HTERT RPE-1 (cell line): Measurements from ENCODE around the gene PHRF1.

Experiments
- in situ Hi-C: fragments of 300-500 bp; cut with MboI; formaldehyde crosslinking; loops from 4 replicates; pipeline ENCODE4 v1.14.3; 2020; ENCODE audit warnings: low sequenced_read_pairs

PHRF1 gene

GRCh38 chr11:557328-558132 is 18.7 kb upstream of the PHRF1 start:
- in situ Hi-C loops = no loop called here

- in situ Hi-C loops = no loop called here
Measured at GRCh38 chr11:558503-558902, 17.8 kb upstream of the PHRF1 start.

GRCh38 chr11:559020-559620 is 17.1 kb upstream of the PHRF1 start:
- in situ Hi-C loops = no loop called here

GRCh38 chr11:559712-560304 is 16.5 kb upstream of the PHRF1 start:
- in situ Hi-C loops = no loop called here

- in situ Hi-C loops = no loop called here
Measured at GRCh38 chr11:560305-561147, 15.7 kb upstream of the PHRF1 start, which contains the start of the genes LMNTD2 and RASSF7. Gene LMNTD2, minus strand, starts transcription at chr11:560738. Its CDS starts 22 bp downstream, at chr11:560716. Gene RASSF7, plus strand, starts transcription at chr11:560970. Its CDS starts 799 bp downstream, at chr11:561769.

- in situ Hi-C loops = no loop called here
Measured at GRCh38 chr11:561148-562003, 14.9 kb upstream of the PHRF1 start.

GRCh38 chr11:562046-562645 is 14.1 kb upstream of the PHRF1 start:
- in situ Hi-C loops = no loop called here

- in situ Hi-C loops = no loop called here
Measured at GRCh38 chr11:563066-563811, 13.0 kb upstream of the PHRF1 start.

- in situ Hi-C loops = no loop called here
Measured at GRCh38 chr11:563812-564578, 12.3 kb upstream of the PHRF1 start.

GRCh38 chr11:565921-566509 is 10.3 kb upstream of the PHRF1 start:
- in situ Hi-C loops = no loop called here

- in situ Hi-C loops = no loop called here
Measured at GRCh38 chr11:567011-567628, 9.2 kb upstream of the PHRF1 start.

- in situ Hi-C loops = no loop called here
Measured at GRCh38 chr11:567629-568292, 8.5 kb upstream of the PHRF1 start.

- in situ Hi-C loops = no loop called here
Measured at GRCh38 chr11:568306-569157, 7.7 kb upstream of the PHRF1 start.

- in situ Hi-C loops = no loop called here
Measured at GRCh38 chr11:569158-569885, 6.9 kb upstream of the PHRF1 start.

- in situ Hi-C loops = no loop called here
Measured at GRCh38 chr11:571802-572185, 4.5 kb upstream of the PHRF1 start.
